MV-4-11 (cell line): ENCODE data around the gene CRLF2.
"Not testable (repeated sequence)": the region's sequence is repeated elsewhere in the genome, so short reads cannot be mapped to it uniquely, and the experiment has no call there.

Experiments
- DNase-seq: peaks from one replicate; lab custom pipeline; 2025; lab: John Stamatoyannopoulos, UW

Gene CRLF2

DNA sequence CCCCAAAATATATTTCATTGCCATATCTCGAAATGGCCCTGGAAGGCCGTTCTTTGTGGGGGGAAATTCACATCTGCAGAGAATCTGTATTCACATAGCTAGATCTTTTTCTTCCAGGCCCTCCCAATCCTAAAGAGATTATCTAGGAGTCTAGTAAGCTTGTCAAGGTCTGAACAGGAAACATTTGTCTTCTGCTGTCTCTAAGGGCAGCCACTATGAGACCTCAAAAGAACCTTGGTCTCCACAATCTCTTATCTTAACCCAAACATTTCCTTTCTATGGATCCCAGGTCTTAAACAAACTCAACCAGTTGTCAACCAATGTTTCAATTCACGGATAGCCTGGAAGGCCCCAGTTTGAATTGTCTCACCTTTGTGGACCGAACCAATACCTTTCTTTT lies 45.0 kb downstream of the CRLF2 start:
- DNase-seq: no peak

DNA sequence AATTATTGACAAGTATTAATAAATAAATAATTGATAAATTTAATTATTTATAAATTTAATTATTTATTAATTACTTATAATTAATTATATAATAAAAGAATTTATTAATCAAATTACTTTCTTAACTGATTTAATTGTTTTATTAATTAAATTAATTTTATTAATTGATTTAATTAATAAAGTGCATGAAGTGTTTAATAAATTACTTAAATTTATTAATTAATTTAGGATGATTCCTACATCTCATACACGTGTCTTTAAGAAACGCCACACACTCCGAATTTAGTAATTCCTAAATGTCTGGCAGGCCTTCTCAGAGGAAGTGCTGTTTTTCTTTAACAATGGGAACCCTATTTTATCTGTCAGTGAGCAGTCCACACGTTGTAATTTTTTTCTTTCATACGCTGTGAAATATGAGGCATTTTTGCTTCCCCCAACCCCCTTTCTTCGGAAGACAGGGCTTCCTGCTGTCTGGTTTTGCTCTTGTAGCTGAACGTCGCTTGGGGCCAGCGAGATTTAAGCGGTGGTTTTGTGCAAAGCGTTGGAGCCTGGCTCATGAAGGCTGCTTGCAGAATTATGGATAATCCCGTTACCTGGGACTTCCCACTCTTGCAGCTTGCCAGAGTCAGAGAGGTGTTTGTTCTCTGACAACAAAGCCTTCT lies 46.8 kb downstream of the CRLF2 start:
- DNase-seq: no peak

DNA sequence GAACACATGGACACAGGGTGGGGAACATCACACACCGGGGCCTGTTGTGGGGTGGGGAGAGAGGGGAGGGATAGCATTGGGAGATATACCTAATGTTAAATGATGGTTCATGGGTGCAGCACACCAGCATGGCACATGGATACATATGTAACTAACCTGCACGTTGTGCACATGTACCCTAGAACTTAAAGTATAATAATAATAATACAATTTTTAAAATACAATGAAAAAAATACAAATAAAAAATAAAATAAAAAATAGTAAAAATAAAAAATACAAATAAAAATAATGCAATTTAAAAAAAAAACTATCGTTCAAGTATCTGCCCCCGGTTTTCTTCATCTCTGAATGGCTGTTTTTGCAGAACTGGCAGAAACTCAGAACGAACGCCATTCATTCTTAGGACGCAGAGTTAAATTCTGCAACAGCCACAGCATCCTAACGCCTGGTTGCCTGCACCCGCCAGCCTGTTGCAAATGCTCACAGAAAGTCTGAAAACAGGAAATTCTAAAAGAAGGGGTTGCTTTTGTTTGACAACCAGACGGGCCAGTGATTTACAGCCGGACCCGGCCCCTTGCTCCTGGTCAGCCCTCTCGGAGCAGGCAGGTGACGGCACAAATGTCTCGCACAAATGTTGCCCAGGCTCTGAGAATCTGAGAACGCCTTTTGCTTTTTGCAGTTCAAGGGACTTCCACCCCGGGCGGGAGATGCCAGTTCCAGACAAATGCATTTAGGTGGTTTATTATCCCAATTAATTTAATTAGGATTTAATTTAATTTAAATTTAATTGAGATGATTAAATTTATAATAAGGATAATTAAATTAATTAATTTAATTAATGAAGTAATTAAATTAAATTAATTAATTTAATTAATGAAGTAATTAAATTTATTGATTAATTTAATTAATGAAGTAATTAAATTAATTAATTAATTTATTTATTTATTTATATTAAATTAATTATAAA lies 47.8 kb downstream of the CRLF2 start:
- DNase-seq: no peak

DNA sequence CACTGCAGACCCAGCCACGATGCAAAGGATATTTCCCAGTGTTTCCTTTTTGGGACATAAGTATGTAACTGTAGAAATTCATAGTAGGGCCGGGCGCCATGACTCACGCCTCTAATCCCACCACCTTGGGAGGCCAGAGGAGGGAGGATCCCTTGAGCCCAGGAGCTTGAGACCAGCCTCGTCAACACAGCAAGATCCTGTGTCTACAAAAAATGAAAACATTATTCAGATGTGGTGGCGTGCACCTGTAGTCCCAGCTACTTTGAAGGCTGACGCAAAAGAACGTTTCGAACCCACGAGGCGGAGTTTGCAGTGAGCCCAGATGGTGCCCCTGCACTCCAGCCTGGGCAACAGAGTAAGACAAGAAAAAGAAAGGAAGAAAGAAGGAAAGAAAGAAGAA lies 49.2 kb downstream of the CRLF2 start:
- no peak for DNase-seq

DNA sequence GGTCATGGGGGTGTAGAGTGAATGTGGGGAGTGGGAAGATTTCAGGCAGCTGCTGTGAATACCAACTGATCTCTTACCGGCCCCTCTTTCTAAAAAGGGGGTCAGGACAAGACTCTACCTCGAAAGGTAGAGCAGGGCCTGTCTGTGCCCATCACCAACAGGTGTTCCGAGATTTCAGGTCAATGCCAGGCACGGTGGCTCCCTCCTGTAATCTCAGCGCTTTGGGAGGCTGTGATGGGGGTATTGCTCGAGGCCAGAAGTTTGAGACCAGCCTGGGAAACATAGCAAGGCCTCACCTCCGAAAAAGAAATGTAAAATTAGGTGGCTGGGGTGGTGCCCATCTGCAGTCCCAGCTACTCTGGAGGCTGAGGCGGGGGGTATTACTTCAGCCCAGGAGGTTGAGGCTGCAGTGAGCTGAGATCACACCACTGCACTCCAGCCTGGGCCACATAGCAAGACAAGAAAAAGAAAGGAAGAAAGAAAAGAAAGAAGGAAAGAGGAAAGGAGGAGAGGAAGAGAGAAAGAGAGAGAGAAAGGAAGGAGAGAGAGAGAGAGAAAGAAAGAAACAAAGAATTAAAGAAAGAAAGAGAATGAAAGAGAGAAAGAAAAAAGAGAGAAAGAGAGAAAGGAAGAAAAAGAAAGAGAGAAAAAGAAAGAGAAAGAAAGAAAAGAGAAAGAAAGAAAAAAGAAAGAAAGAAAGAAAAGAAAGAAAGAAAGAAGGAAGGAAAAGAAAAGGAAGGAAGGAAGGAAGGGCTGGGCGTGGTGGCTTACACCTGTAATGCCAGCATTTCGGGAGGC lies 50.1 kb downstream of the CRLF2 start:
- DNase-seq: no peak

DNA sequence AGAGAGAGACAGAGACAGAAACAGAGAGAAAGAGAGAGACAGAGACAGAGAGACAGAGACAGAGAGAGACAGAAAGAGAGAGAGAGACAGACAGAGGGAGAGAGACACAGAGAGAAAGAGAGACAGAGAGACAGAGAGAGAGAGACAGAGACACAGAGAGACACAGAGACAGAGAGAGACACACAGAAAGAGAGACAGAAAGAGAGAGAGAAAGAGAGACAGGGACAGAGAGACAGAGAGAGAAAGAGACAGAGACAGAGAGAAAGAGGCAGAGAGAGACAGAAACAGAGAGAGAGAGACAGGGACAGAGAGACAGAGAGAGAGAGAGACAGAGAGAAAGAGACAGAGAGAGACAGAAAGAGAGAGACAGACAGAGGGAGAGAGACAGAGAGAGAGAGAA lies 52.9 kb downstream of the CRLF2 start:
- no peak for DNase-seq

DNA sequence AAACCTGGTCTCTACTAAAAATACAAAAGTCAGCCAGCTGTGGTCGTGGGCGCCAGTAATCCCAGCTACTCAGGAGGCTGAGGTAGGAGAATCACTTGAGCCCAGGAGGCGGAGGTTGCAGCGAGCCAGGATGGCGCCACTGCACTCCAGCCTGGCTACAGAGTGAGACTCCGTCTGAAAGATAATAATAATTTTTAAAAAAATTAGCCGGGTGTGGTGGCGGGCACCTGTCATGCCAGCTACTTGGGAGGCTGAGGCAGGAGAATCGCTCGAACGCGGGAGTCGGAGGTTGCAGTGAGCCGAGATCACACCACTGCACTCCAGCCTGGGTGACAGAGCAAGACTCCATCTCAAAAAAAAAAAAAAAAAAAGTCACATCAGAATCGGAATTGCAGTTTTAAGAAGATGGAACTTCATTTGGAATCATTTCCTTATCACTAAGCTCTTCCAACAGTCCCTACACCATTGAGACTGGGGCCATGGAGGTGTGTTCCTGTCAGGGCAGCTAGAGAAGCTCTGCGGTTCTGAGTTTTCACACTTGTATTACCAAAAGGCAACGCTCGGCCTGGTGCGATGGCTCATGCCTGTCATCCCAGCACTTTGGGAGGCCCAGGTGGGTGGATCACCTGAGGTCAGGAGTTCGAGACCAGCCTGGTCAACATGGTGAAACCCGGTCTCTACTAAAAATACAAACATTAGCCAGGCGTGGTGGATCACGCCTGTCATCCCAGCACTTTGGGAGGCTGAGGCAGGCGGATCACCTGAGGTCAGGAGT lies 55.6 kb downstream of the CRLF2 start:
- not testable (repeated sequence) for DNase-seq

DNA sequence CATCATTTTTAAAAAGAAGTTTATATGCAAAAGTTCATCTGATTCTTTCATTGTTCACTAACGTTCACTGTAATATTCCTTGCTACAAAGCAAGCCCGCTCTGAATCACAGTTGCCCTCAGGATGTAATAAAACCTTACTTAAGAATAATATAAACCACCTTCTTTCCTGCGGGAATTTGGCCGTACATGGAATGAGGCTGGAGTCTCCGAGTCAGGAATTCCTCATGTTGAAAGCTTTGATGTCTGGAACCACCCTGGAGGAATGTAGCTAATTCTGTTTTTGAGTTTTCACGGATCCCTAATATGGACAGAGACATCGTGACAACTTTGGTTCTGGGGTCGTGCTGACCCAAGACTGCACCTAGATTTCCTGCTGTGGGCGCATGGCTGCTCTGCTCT lies 58.5 kb downstream of the CRLF2 start:
- DNase-seq: no peak

DNA sequence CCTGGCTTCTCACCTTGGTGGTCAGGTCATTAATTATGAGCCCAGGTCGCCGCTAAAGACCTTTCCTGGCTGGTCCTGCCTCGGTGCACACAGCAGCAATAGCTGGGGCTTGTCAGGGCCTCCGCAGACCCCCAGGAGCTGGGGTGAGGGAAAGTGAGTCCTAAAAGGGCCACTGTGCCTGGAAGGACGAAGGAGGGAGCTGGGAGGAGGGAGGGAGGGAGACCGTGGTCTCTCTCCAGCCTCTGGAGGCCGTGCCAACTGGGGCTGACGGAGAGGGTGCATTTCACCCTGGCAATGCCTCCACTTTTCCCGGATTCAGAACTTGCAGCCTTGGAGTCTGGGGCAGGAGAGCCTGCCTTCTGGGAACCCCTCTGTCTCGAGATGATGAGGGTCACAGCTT lies 60.4 kb downstream of the CRLF2 start:
- DNase-seq: no peak

DNA sequence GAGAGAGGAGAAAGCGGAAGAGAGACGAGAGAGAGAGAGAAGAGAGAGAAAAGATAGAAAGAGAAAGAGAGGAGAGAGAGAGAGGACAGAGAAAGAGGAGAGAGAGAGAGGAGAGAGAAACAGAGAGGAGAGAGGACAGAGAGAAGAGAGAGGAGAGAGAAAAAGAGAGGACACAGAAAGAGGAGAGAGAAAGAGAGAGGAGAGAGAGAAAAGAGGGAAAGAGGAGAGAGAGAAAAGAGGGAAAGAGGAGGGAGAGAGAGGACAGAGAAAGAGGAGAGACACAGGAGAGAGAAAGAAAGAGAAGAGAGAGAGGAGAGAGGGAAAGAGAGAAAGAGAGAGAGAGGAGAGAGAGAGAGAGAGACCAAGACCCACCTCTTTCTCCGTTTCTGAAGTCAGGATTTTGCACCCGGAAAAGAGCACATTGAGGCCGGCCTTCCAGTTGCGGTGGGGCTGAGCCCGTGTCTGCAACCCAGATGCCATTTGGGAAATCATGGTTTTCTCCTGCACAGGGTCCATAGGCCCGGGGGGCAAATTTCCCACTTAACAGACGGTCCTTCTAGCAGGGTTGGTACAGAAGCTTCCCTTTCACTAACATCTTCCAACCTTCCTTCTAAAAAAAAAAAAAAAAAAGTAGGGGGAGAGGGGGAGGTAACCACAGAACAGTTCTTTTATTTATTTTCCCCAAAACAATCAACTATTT lies 60.9 kb downstream of the CRLF2 start:
- no peak for DNase-seq

DNA sequence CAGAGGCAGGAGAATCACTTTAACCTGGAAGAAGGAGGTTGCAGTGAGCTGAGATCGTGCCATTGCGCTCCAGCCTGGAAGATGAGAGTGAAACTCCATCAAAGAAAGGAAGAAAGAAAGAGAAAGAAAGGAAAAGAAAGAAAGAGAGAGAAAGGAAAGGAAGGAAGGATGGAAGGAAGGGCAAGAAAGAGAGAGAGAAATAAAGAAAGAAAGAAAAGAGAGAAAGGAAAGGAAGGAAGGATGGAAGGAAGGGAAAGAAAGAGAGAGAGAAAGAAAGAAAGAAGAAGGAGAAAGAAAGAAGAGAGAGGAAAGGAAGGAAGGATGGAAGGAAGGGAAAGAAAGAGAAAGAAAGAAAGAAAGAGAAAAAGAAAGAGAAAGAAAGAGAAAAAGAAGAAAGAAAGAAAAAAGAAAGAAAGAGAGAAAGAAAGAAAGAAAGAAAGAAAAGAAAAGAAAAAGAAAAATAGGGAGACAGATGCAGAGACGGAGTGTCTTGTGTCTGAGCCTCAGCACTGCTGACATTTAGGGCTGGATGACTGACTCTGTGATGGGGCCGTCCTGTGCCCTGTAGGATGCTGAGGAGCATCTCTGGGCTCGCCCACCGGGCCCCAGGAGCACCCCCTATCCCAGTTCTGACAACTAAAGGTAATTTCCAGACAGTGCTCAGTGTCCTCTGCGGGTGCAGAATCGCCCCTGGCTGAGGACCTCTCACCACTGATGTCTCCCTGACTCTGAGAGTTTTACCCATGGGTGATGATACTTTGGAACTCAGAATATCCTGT lies 61.7 kb downstream of the CRLF2 start:
- DNase-seq: no peak

DNA sequence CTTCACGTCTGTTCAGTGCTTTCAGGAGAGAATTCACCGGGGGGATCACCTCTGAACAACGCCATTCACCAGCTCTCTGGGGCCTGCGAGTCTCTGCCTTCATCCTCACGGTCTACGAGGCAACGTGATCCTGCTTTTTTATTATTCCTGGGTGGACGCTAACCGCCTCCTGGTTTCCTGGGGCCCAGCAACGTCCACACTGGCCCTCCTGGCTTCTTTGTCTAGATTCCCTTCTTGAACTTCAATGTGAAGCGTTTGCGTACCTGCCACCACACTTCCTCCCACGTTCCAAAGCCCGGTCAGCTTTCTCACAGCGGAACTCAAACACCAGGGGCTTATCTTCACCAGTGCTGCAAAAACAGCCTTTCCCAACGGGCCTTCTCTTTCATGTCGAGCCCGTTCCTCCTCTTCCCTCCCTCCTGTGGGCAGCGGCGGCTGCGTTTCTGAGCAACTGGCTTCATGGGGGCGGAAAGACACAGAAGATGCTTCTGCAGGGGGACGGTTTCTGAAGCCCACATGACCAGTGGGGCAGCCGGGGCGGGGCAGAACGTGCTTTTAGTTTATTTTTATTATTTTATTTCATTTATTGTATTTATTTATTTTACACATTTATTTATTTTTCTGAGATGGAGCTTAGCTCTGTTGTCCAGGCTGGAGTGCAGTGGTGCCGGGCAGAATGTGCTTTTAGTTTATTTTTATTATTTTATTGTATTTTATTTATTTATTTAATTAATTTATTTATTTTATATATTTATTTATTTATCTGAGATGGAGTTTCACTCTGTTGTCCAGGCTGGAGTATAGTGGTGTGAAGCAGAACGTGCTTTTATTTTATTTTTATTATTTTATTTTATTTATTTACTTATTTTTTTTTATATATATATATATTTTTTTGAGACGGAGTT lies 64.6 kb downstream of the CRLF2 start:
- no peak for DNase-seq

DNA sequence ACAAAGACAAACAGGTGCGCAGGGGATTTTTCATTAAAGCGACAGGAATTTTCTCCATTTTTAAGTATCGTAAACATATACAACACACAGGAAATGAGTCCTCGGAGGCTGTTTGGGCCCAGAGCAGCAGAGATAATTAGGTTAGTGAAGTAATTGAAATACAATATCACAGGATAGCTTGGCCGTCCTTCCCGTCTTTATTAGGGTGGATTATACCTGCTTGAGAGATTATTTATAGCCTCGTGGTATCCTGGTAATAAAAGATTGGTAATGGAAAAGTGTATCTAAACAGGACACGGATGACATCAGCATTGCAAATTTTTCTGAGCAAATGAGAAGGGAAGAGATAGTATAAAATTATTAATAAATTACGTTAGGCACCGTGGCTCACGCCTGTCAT lies 68.2 kb downstream of the CRLF2 start:
- DNase-seq: no peak
